Measurements from ENCODE around the gene RNF34. TPM values are rescaled to one million over a fixed set of nuclear protein-coding genes. Genes with fewer than 3 reads are reported as not detected.

The RNF34 gene
- total RNA-seq, 4 donors from 2014 or later: 39.8 to 44.7 (median 41.6) TPM

- H3K9me3 ChIP-seq: no peaks in the 10 kb centered on the region
- H3K4me1 ChIP-seq: peaks cover 0 to 30% (median 9%) of the 10 kb centered on the region in 4 donors
- no peak overlapping the region for H3K27ac ChIP-seq
- WGBS, 2 donors: 90 to 92% methylated on average over 5 of the region's 5 CpGs
- H3K36me3 ChIP-seq: peaks cover 0 to 38% (median 0%) of the 10 kb centered on the region in 3 donors
- DNase-seq (ENCODE audit: low spot score in 2 of 2): no peak
- no peak overlapping the region for H3K4me3 ChIP-seq
- TF ChIP-seq POLR2A (IDR thresholded peaks at IDR 0.05) (no peak), CTCF (IDR thresholded peaks at IDR 0.05) (no peak)
- H3K27me3 ChIP-seq: no peaks in the 10 kb centered on the region
These were observed 3.8 kb downstream of the RNF34 start for GRCh38 chr12:121403721-121404120.

DNA sequence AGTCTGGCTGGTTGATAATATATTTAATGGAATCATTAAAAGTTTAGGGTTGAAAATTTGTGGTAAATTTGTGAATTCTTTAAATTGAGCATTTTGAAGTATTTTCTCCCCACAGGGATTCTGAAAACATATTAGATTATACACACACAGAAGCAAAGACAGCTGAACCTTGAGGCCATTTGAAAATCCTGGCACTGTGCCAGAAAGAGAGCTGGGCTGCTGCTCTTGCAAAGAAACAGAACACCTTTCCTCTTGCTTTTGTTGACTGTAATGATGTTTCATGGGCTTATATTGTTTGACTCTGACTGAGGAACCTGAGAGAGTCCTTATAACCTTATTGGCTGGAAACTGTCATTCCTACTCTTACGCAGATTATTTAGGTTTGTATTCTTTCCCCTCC is 4.8 kb downstream of the RNF34 start:
- 100% methylated on average over 1 of the region's 1 CpG for WGBS, 2 donors

GRCh38 chr12:121405211-121405610 is 5.3 kb downstream of the RNF34 start:
- H3K4me3 ChIP-seq: no peak overlapping the region
- no peaks in the 10 kb centered on the region for H3K27me3 ChIP-seq
- H3K36me3 ChIP-seq: peaks cover 0 to 39% (median 0%) of the 10 kb centered on the region in 3 donors
- H3K4me1 ChIP-seq: peaks cover 0 to 24% (median 6%) of the 10 kb centered on the region in 4 donors
- no peak overlapping the region for H3K27ac ChIP-seq
- H3K9me3 ChIP-seq: no peaks in the 10 kb centered on the region
- TF ChIP-seq CTCF (IDR thresholded peaks at IDR 0.05): no peak
- no peak for TF ChIP-seq POLR2A (IDR thresholded peaks at IDR 0.05)
- TF ChIP-seq EP300 (IDR thresholded peaks at IDR 0.05): no peak
- DNase-seq (ENCODE audit: low spot score in 2 of 2): no peak
- 98 to 100% methylated on average over 2 of the region's 2 CpGs for WGBS, 2 donors

More for the DNA sequence above, 4.8 kb downstream of the RNF34 start:
- H3K27ac ChIP-seq: no peak overlapping the region
- DNase-seq (ENCODE audit: low spot score in 2 of 2): no peak
- no peak overlapping the region for H3K4me3 ChIP-seq
- H3K27me3 ChIP-seq: no peaks in the 10 kb centered on the region
- H3K9me3 ChIP-seq: no peaks in the 10 kb centered on the region
- H3K4me1 ChIP-seq: peaks cover 0 to 24% (median 6%) of the 10 kb centered on the region in 4 donors
- peaks cover 0 to 39% (median 0%) of the 10 kb centered on the region in 3 donors for H3K36me3 ChIP-seq
- TF ChIP-seq CTCF (IDR thresholded peaks at IDR 0.05) (no peak), POLR2A (IDR thresholded peaks at IDR 0.05) (no peak), EP300 (IDR thresholded peaks at IDR 0.05) (no peak)

DNA sequence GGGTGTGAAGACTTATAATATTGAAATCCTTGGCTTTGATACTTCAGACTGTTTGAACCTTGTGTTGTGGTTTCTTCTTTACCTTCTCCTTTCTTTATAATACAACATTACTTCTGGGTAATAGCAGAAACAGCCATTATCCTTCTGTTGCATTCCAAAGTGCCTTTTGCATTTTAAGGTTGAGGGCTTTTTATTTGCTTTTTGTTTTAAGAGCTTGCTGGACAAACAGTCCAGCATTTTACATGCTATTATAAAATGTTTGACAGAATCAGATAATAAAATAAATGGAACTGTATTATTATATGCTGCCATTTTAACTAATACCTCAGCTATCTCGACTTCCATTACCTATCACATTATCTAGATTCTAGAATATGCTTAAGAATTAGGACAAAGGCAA is 14.0 kb downstream of the RNF34 start:
- peaks cover 0 to 43% (median 0%) of the 10 kb centered on the region in 3 donors for H3K36me3 ChIP-seq

DNA sequence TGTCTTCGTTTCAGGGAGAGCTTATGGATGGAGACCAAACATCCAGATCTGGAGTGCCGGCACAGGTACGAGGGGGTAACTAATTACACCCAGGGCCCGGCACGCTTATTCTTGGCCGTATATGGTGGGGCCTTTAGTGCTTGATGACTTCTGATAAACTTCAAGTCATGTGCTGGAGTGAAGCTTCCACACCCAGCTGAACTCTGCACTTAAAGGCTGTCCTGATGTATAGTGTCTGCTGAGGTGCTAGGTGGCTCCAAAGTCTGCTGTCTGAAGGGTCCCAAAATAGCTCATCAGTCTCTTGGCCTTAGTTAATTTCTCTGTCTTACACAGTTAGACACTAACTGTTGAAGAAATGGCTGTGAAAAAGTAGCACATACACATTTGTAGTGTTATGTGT is 17.9 kb downstream of the RNF34 start:
- Histone ChIP-seq H3K4me3 (no peak overlapping the region), H3K9me3 (no peaks in the 10 kb centered on the region), H3K36me3 (peaks cover 0 to 82% (median 0%) of the 10 kb centered on the region in 3 donors), H3K27me3 (no peaks in the 10 kb centered on the region), H3K27ac (no peak overlapping the region), H3K4me1 (no peaks in the 10 kb centered on the region)
- TF ChIP-seq POLR2A (IDR thresholded peaks at IDR 0.05) (no peak), EP300 (IDR thresholded peaks at IDR 0.05) (no peak), CTCF (IDR thresholded peaks at IDR 0.05) (no peak)
- 82 to 90% methylated on average over 6 of the region's 6 CpGs for WGBS, 2 donors
- no peak for DNase-seq (ENCODE audit: low spot score in 2 of 2)

More for the DNA sequence above, 14.0 kb downstream of the RNF34 start:
- Histone ChIP-seq H3K9me3 (no peaks in the 10 kb centered on the region), H3K27me3 (no peaks in the 10 kb centered on the region), H3K4me3 (no peak overlapping the region), H3K4me1 (no peaks in the 10 kb centered on the region), H3K27ac (no peak overlapping the region)
- no peak for DNase-seq (ENCODE audit: low spot score in 2 of 2)
- no peak for TF ChIP-seq EP300 (IDR thresholded peaks at IDR 0.05)
- TF ChIP-seq CTCF (IDR thresholded peaks at IDR 0.05): no peak
- TF ChIP-seq POLR2A (IDR thresholded peaks at IDR 0.05): no peak
- WGBS, 2 donors: 87 to 95% methylated on average over 1 of the region's 1 CpG

Measured in tibial nerve (tissue), 4 donors.